ENCODE data around the gene MAPKBP1.

GRCh38 chr15:41822957-41823356 lies 48.7 kb downstream of the MAPKBP1 start:
- no peak for TF ChIP-seq POLR2AphosphoS5 (IDR thresholded peaks at IDR 0.05; ENCODE audit: low read depth)
- TF ChIP-seq CTCF (IDR thresholded peaks at IDR 0.05; ENCODE audit: insufficient read depth, low read length): no peak
- TF ChIP-seq REST (IDR thresholded peaks at IDR 0.05; ENCODE audit: insufficient replicate concordance, low read depth): no peak
